ENCODE results near the gene CCN5.
"Not testable (repeated sequence)": the region's sequence is repeated elsewhere in the genome, so short reads cannot be mapped to it uniquely, and the experiment has no call there.

CCN5 gene

GRCh38 chr20:44695295-44695673 lies 19.9 kb upstream of the CCN5 start:
- Histone ChIP-seq H3K4me3 (ENCODE audit: insufficient read depth, low read depth, low read length) (no peak overlapping the region), H3K9me3 (ENCODE audit: control insufficient read depth, low read length) (no peaks in the 10 kb centered on the region), H3K36me3 (ENCODE audit: control insufficient read depth, insufficient read depth, low read length) (no peaks in the 10 kb centered on the region), H3K4me1 (ENCODE audit: control insufficient read depth, insufficient read depth, low read length) (no peaks in the 10 kb centered on the region), H3K27ac (ENCODE audit: insufficient read depth, low read depth, low read length, poor library complexity, severe bottlenecking) (no peak overlapping the region), H3K27me3 (ENCODE audit: control insufficient read depth, insufficient read depth, low read length, poor library complexity, severe bottlenecking) (no peaks in the 10 kb centered on the region)
- WGBS, 2 experiments = 83 to 95% methylated on average over 2 of the region's 2 CpGs

GRCh38 chr20:44695674-44696300 lies 19.4 kb upstream of the CCN5 start:
- Histone ChIP-seq H3K27me3 (ENCODE audit: control insufficient read depth, insufficient read depth, low read length, poor library complexity, severe bottlenecking) (no peaks in the 10 kb centered on the region), H3K4me1 (ENCODE audit: control insufficient read depth, insufficient read depth, low read length) (no peaks in the 10 kb centered on the region), H3K36me3 (ENCODE audit: control insufficient read depth, insufficient read depth, low read length) (no peaks in the 10 kb centered on the region), H3K9me3 (ENCODE audit: control insufficient read depth, low read length) (no peaks in the 10 kb centered on the region), H3K4me3 (ENCODE audit: insufficient read depth, low read depth, low read length) (no peak overlapping the region), H3K27ac (ENCODE audit: insufficient read depth, low read depth, low read length, poor library complexity, severe bottlenecking) (no peak overlapping the region)

- Histone ChIP-seq H3K4me3 (ENCODE audit: insufficient read depth, low read depth, low read length) (no peak overlapping the region), H3K4me1 (ENCODE audit: control insufficient read depth, insufficient read depth, low read length) (no peaks in the 10 kb centered on the region)
- 85 to 88% methylated on average over 3 of the region's 3 CpGs for WGBS, 2 experiments
Observed at GRCh38 chr20:44696315-44696714, 18.9 kb upstream of the CCN5 start.

GRCh38 chr20:44697041-44697440 lies 18.1 kb upstream of the CCN5 start:
- H3K27ac ChIP-seq (ENCODE audit: insufficient read depth, low read depth, low read length, poor library complexity, severe bottlenecking); H3K4me3 ChIP-seq (ENCODE audit: insufficient read depth, low read depth, low read length); H3K9me3 ChIP-seq (ENCODE audit: control insufficient read depth, low read length); H3K4me1 ChIP-seq (ENCODE audit: control insufficient read depth, insufficient read depth, low read length); H3K36me3 ChIP-seq (ENCODE audit: control insufficient read depth, insufficient read depth, low read length); H3K27me3 ChIP-seq (ENCODE audit: control insufficient read depth, insufficient read depth, low read length, poor library complexity, severe bottlenecking): not testable (repeated sequence)
- 92 to 95% methylated on average over 5 of the region's 5 CpGs for WGBS, 2 experiments

More at GRCh38 chr20:44696315-44696714, 18.9 kb upstream of the CCN5 start:
- Histone ChIP-seq H3K36me3 (ENCODE audit: control insufficient read depth, insufficient read depth, low read length) (no peaks in the 10 kb centered on the region), H3K27me3 (ENCODE audit: control insufficient read depth, insufficient read depth, low read length, poor library complexity, severe bottlenecking) (no peaks in the 10 kb centered on the region), H3K27ac (ENCODE audit: insufficient read depth, low read depth, low read length, poor library complexity, severe bottlenecking) (no peak overlapping the region), H3K9me3 (ENCODE audit: control insufficient read depth, low read length) (no peaks in the 10 kb centered on the region)

GRCh38 chr20:44698351-44698750 lies 16.8 kb upstream of the CCN5 start:
- H3K9me3 ChIP-seq (ENCODE audit: control insufficient read depth, low read length) = no peaks in the 10 kb centered on the region
- H3K4me1 ChIP-seq (ENCODE audit: control insufficient read depth, insufficient read depth, low read length) = no peaks in the 10 kb centered on the region
- no peaks in the 10 kb centered on the region for H3K36me3 ChIP-seq (ENCODE audit: control insufficient read depth, insufficient read depth, low read length)
- no peaks in the 10 kb centered on the region for H3K27me3 ChIP-seq (ENCODE audit: control insufficient read depth, insufficient read depth, low read length, poor library complexity, severe bottlenecking)
- no peak overlapping the region for H3K27ac ChIP-seq (ENCODE audit: insufficient read depth, low read depth, low read length, poor library complexity, severe bottlenecking)
- 81 to 88% methylated on average over 3 of the region's 3 CpGs for WGBS, 2 experiments
- no peak overlapping the region for H3K4me3 ChIP-seq (ENCODE audit: insufficient read depth, low read depth, low read length)

GRCh38 chr20:44700306-44700705 lies 14.9 kb upstream of the CCN5 start:
- WGBS, 2 experiments = 94 to 96% methylated on average over 11 of the region's 11 CpGs
- no peaks in the 10 kb centered on the region for H3K27me3 ChIP-seq (ENCODE audit: control insufficient read depth, insufficient read depth, low read length, poor library complexity, severe bottlenecking)
- no peaks in the 10 kb centered on the region for H3K4me1 ChIP-seq (ENCODE audit: control insufficient read depth, insufficient read depth, low read length)
- no peak overlapping the region for H3K27ac ChIP-seq (ENCODE audit: insufficient read depth, low read depth, low read length, poor library complexity, severe bottlenecking)
- H3K36me3 ChIP-seq (ENCODE audit: control insufficient read depth, insufficient read depth, low read length) = no peaks in the 10 kb centered on the region
- H3K4me3 ChIP-seq (ENCODE audit: insufficient read depth, low read depth, low read length) = no peak overlapping the region
- no peaks in the 10 kb centered on the region for H3K9me3 ChIP-seq (ENCODE audit: control insufficient read depth, low read length)

- Histone ChIP-seq H3K4me3 (ENCODE audit: insufficient read depth, low read depth, low read length) (no peak overlapping the region), H3K36me3 (ENCODE audit: control insufficient read depth, insufficient read depth, low read length) (no peaks in the 10 kb centered on the region), H3K27ac (ENCODE audit: insufficient read depth, low read depth, low read length, poor library complexity, severe bottlenecking) (no peak overlapping the region), H3K4me1 (ENCODE audit: control insufficient read depth, insufficient read depth, low read length) (no peaks in the 10 kb centered on the region), H3K9me3 (ENCODE audit: control insufficient read depth, low read length) (no peaks in the 10 kb centered on the region), H3K27me3 (ENCODE audit: control insufficient read depth, insufficient read depth, low read length, poor library complexity, severe bottlenecking) (no peaks in the 10 kb centered on the region)
- 73 to 77% methylated on average over 15 of the region's 15 CpGs for WGBS, 2 experiments
Observed at GRCh38 chr20:44701118-44701857, 13.9 kb upstream of the CCN5 start.

GRCh38 chr20:44701858-44702256 lies 13.3 kb upstream of the CCN5 start:
- Histone ChIP-seq H3K4me3 (ENCODE audit: insufficient read depth, low read depth, low read length) (no peak overlapping the region), H3K36me3 (ENCODE audit: control insufficient read depth, insufficient read depth, low read length) (no peaks in the 10 kb centered on the region), H3K27ac (ENCODE audit: insufficient read depth, low read depth, low read length, poor library complexity, severe bottlenecking) (no peak overlapping the region), H3K9me3 (ENCODE audit: control insufficient read depth, low read length) (no peaks in the 10 kb centered on the region), H3K27me3 (ENCODE audit: control insufficient read depth, insufficient read depth, low read length, poor library complexity, severe bottlenecking) (no peaks in the 10 kb centered on the region), H3K4me1 (ENCODE audit: control insufficient read depth, insufficient read depth, low read length) (no peaks in the 10 kb centered on the region)
- WGBS, 2 experiments = 72 to 76% methylated on average over 7 of the region's 7 CpGs

GRCh38 chr20:44702776-44703175 lies 12.4 kb upstream of the CCN5 start:
- Histone ChIP-seq H3K4me1 (ENCODE audit: control insufficient read depth, insufficient read depth, low read length) (no peaks in the 10 kb centered on the region), H3K9me3 (ENCODE audit: control insufficient read depth, low read length) (no peaks in the 10 kb centered on the region), H3K4me3 (ENCODE audit: insufficient read depth, low read depth, low read length) (no peak overlapping the region), H3K36me3 (ENCODE audit: control insufficient read depth, insufficient read depth, low read length) (no peaks in the 10 kb centered on the region), H3K27ac (ENCODE audit: insufficient read depth, low read depth, low read length, poor library complexity, severe bottlenecking) (no peak overlapping the region), H3K27me3 (ENCODE audit: control insufficient read depth, insufficient read depth, low read length, poor library complexity, severe bottlenecking) (no peaks in the 10 kb centered on the region)
- 86 to 89% methylated on average over 9 of the region's 9 CpGs for WGBS, 2 experiments

GRCh38 chr20:44703183-44703925 lies 11.8 kb upstream of the CCN5 start:
- H3K9me3 ChIP-seq (ENCODE audit: control insufficient read depth, low read length) = no peaks in the 10 kb centered on the region
- no peaks in the 10 kb centered on the region for H3K36me3 ChIP-seq (ENCODE audit: control insufficient read depth, insufficient read depth, low read length)
- H3K27me3 ChIP-seq (ENCODE audit: control insufficient read depth, insufficient read depth, low read length, poor library complexity, severe bottlenecking) = no peaks in the 10 kb centered on the region
- H3K27ac ChIP-seq (ENCODE audit: insufficient read depth, low read depth, low read length, poor library complexity, severe bottlenecking) = no peak overlapping the region
- WGBS, 2 experiments = 93 to 96% methylated on average over 12 of the region's 12 CpGs
- no peak overlapping the region for H3K4me3 ChIP-seq (ENCODE audit: insufficient read depth, low read depth, low read length)
- H3K4me1 ChIP-seq (ENCODE audit: control insufficient read depth, insufficient read depth, low read length) = no peaks in the 10 kb centered on the region

Data from ectodermal cell (in vitro differentiated cells).